NCI-H146 (cell line): ENCODE data around the gene RALA.

ENCODE experiments used
- DNase-seq: peaks from one replicate; lab custom pipeline; 2025; lab: John Stamatoyannopoulos, UW

The RALA gene

GRCh38 chr7:39623047-39623731, at the start of gene RALA:
Gene RALA (plus strand): TSS chr7:39623572. CDS start chr7:39686668, 63,096 bp downstream.
- peak; percentile 96 for DNase-seq

- no peak for DNase-seq
Observed at GRCh38 chr7:39574673-39575349, 48.6 kb upstream of the RALA start.

GRCh38 chr7:39577229-39577874, 46.0 kb upstream of the RALA start:
- DNase-seq: no peak

- DNase-seq: peak; percentile 86
Observed at GRCh38 chr7:39580149-39580874, 43.1 kb upstream of the RALA start.

GRCh38 chr7:39582536-39582935, 40.8 kb upstream of the RALA start:
- DNase-seq: no peak

GRCh38 chr7:39583539-39583938, 39.8 kb upstream of the RALA start:
- no peak for DNase-seq

GRCh38 chr7:39587393-39587792, 36.0 kb upstream of the RALA start:
- DNase-seq: no peak

- no peak for DNase-seq
Observed at GRCh38 chr7:39588416-39588815, 35.0 kb upstream of the RALA start.

- peak; percentile 34 for DNase-seq
Observed at GRCh38 chr7:39589323-39590111, 33.9 kb upstream of the RALA start.

- DNase-seq: no peak
Observed at GRCh38 chr7:39592586-39592985, 30.8 kb upstream of the RALA start.

GRCh38 chr7:39594988-39595620, 28.3 kb upstream of the RALA start:
- no peak for DNase-seq

GRCh38 chr7:39602351-39602750, 21.0 kb upstream of the RALA start:
- DNase-seq: no peak

GRCh38 chr7:39603924-39604323, 19.4 kb upstream of the RALA start:
- DNase-seq: no peak

GRCh38 chr7:39605087-39605486, 18.3 kb upstream of the RALA start:
- DNase-seq: no peak

- DNase-seq: no peak
Observed at GRCh38 chr7:39606352-39606751, 17.0 kb upstream of the RALA start.

GRCh38 chr7:39606941-39607340, 16.4 kb upstream of the RALA start:
- no peak for DNase-seq

- DNase-seq: no peak
Observed at GRCh38 chr7:39607865-39608264, 15.5 kb upstream of the RALA start.

- no peak for DNase-seq
Observed at GRCh38 chr7:39608278-39608677, 15.1 kb upstream of the RALA start.

- DNase-seq: no peak
Observed at GRCh38 chr7:39609113-39609934, 14.0 kb upstream of the RALA start.

GRCh38 chr7:39609935-39610263, 13.5 kb upstream of the RALA start:
- DNase-seq: no peak

GRCh38 chr7:39613577-39613976, 9.8 kb upstream of the RALA start:
- DNase-seq: no peak
